Skeletal muscle tissue (tissue), 4 donors: ENCODE data around the gene MEIS1. TPM values are rescaled to one million over a fixed set of nuclear protein-coding genes. Genes with fewer than 3 reads are reported as not detected.
"Not testable (repeated sequence)": the region's sequence is repeated elsewhere in the genome, so short reads cannot be mapped to it uniquely, and the experiment has no call there.

Source experiments
- H3K27ac ChIP-seq: one replicate; pipeline ENCODE4 v1.7.0; 2013; ENCODE audit warnings: mild to moderate bottlenecking, low read depth, low read length, inconsistent platforms
- H3K27me3 ChIP-seq, 3 donors: one replicate each; pipeline ENCODE4 v1.7.0; 2013; ENCODE audit warnings: low read length in 3 of 3; ENCODE audit not compliant: control insufficient read depth in 3 of 3, insufficient read depth in 3 of 3
- H3K36me3 ChIP-seq, 3 donors: one replicate each; pipeline ENCODE4 v1.7.0; 2013; ENCODE audit warnings: low read length in 3 of 3; ENCODE audit not compliant: control insufficient read depth in 3 of 3, insufficient read depth in 3 of 3
- H3K4me1 ChIP-seq, 3 donors: one replicate each; pipeline ENCODE4 v1.7.0; 2013; ENCODE audit warnings: low read length in 3 of 3, mild to moderate bottlenecking in 3 of 3; ENCODE audit not compliant: control insufficient read depth in 3 of 3, insufficient read depth in 3 of 3
- H3K4me3 ChIP-seq, 3 donors: one replicate each; pipeline ENCODE4 v1.7.0; 2013; ENCODE audit warnings: low read length in 3 of 3
- H3K9ac ChIP-seq, 3 donors: one replicate each; pipeline ENCODE4 v1.7.0; 2013; ENCODE audit warnings: low read length in 3 of 3, mild to moderate bottlenecking in 3 of 3, moderate library complexity in 2 of 3, low read depth in 1 of 3
- H3K9me3 ChIP-seq, 3 donors: one replicate each; pipeline ENCODE4 v1.7.0; 2013; ENCODE audit warnings: low read length in 3 of 3; ENCODE audit not compliant: control insufficient read depth in 3 of 3
- total RNA-seq: library from RNA; depleted of rRNA; stranded (reverse); fragments of >200 nt; gene quantifications from one replicate; pipeline ENCODE4 v1.2.3, GENCODE V29; 2014
- donor health status: Osteomylitis.

The MEIS1 gene
- total RNA-seq, result 13.6 TPM

DNA sequence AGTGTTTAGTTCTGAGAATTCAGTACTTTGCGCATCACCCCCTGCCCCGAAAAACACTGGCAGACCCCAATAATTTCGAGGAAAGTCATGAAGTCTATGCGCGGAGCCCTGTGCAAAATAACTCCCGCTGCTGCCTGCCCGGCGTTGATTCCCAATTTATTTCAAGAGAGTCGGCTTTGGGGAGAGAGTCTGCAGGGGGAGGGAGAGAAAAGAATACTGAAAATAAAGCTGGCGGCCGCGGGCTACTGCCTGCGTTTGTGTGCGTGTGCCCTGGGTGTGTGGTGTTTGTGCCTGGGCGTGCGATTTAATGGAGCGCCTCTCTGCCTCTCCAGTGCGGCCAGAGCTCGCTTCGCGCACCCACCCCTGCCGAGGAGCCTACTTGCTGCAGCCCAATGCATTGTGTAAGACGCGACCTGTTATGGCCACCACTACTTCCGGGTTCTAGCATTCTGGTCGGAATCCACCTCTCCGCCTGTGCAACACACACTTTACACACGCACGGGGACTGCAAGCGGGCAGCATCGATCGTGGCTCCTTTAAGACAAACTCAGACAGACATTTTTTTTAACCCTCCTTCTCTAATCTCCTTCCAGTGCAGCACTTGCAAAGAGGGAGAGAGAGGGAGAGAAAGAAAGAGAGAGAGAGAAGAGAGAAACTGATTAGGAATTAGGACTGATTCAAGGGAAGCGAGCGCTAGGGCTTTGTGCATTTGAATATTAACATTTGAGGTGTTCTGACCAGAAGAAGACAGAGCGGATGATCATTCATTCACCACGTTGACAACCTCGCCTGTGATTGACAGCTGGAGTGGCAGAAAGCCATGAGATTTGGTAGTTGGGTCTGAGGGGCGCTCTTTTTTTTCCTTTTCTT is at the start of gene MEIS1:
Gene MEIS1 (plus strand): TSS at position 447 of the 870 bp plus-strand sequence. CDS start 732 bp downstream, outside the sequence.
- Histone ChIP-seq H3K9ac (peak within 1 kb of the TSS; percentile 88 to 98 (median 98)), H3K4me1 (peaks cover 0 to 8% (median 5%) of the 10 kb centered on the region in 3 donors), H3K36me3 (peaks cover 0 to 6% (median under 1%) of the 10 kb centered on the region in 3 donors), H3K27ac (peak within 1 kb of the TSS; percentile 93), H3K9me3 (no peaks in the 10 kb centered on the region), H3K4me3 (peak within 1 kb of the TSS; percentile 77 to 96 (median 91)), H3K27me3 (no peaks in the 10 kb centered on the region)

DNA sequence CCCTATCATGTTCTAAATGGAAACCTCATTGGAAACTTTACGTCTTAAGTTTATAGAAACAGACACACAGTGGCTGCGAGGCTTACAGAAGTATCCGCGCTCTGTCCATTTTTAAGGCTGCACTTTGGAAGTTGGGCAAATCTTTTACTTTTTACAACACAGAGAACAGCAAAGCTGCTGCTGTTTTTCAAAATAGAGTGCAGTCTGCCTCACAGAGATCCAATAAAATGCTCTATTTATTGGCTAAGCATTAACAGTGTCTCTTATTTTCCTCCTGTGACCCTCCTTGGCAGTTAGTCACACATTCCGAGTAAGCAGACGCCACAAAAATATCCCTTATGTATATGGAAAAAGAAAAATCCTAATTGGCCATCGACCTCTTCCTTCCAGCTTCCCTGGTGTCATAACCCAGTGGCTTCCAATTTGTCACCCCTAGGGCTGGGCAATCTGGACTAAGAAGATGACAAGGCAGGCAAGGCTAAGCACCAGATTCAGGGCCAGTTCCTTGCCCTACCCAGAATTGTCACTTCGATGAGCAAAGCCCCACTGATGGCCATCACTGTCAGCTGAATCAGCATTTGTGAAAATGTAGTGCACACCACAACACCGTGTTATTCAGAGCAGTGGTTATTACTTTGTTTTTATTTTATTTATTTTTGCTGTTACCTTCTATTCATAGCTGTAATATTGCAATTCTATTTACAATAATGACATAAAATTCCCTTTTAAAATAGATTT is 47.7 kb upstream of the MEIS1 start:
- Histone ChIP-seq H3K27me3 (no peaks in the 10 kb centered on the region), H3K9ac (no peak overlapping the region), H3K36me3 (no peaks in the 10 kb centered on the region), H3K4me1 (no peaks in the 10 kb centered on the region), H3K4me3 (no peak overlapping the region), H3K9me3 (no peaks in the 10 kb centered on the region), H3K27ac (no peak overlapping the region)

DNA sequence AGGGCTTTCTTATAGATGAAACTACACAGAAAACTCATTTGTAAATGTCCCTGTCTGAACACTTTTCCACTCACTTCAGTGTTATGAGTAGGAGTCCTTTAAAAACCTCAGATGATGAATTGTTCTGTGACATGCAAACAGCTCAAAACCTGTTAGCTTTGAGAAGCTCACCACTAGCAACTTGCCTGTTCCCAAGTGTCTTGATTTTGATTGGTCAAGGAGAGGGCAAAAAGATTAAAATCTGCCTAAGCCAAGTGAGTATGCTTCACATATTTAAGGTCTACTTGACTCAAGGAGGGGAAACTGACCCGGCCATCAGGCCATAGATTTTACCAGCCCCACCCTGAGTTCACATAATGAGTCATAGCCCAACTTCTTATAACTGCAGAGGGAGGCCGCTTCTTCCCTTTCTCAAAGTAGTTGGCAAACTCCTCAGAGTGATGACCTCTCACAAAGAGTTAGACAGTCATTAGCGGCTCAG is 45.2 kb upstream of the MEIS1 start:
- H3K9me3 ChIP-seq, result no peaks in the 10 kb centered on the region

DNA sequence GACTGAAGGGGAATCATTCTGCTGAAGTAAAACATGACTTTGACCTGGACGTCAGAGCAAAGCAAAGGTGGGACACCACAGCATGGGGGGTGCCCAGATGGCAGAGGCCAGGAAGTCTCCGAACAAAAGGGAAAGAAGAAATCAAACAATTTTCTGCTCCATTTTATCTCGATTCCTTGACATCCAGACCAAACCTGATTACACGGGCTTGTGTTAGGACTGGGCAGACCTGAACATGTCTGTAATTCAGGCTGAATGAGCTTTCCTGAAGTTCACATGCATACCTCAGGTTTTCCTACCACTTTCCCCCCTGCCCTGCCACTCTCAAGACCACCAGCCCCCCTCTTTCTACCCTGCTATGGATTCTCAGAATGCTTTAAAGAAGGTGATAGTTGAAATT is 44.8 kb upstream of the MEIS1 start:
- H3K4me1 ChIP-seq, result no peaks in the 10 kb centered on the region
- H3K27me3 ChIP-seq, result no peaks in the 10 kb centered on the region
- no peak overlapping the region for H3K4me3 ChIP-seq
- H3K27ac ChIP-seq, result no peak overlapping the region
- no peaks in the 10 kb centered on the region for H3K9me3 ChIP-seq
- no peak overlapping the region for H3K9ac ChIP-seq
- no peaks in the 10 kb centered on the region for H3K36me3 ChIP-seq

More for the DNA sequence above, 45.2 kb upstream of the MEIS1 start:
- Histone ChIP-seq H3K9ac (no peak overlapping the region), H3K27ac (no peak overlapping the region), H3K36me3 (no peaks in the 10 kb centered on the region), H3K4me3 (no peak overlapping the region), H3K4me1 (no peaks in the 10 kb centered on the region), H3K27me3 (no peaks in the 10 kb centered on the region)

DNA sequence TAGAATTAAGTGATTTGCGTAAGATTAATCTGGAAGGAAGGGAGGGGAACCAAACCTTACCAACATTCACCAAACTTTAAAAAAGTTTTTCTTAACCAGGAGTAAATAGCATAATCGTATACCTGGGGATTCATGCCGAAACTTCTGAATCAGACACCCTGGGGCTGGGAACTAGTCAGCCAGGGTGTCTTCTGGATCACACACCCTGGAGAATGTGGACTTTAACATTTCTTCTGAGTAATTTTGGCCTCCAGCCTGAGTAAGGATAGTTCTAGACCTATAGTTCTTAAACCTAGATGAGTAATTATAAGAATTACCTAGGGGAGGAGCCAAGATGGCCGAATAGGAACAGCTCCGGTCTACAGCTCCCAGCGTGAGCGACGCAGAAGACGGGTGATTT is 44.1 kb upstream of the MEIS1 start:
- Histone ChIP-seq H3K9me3 (no peaks in the 10 kb centered on the region), H3K4me3 (no peak overlapping the region), H3K4me1 (no peaks in the 10 kb centered on the region), H3K27ac (no peak overlapping the region), H3K36me3 (no peaks in the 10 kb centered on the region), H3K9ac (no peak overlapping the region), H3K27me3 (no peaks in the 10 kb centered on the region)

DNA sequence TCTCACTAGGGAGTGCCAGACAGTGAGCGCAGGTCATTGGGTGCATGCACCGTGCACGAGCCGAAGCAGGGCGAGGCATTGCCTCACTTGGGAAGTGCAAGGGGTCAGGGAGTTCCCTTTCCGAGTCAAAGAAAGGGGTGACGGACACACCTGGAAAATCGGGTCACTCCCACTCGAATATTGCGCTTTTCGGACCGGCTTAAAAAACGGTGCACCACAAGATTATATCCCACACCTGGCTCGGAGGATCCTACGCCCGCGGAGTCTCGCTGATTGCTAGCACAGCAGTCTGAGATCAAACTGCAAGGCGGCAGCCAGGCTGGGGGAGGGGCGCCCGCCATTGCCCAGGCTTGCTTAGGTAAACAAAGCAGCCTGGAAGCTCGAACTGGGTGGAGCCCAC is 43.7 kb upstream of the MEIS1 start:
- H3K27ac ChIP-seq, H3K4me1 ChIP-seq, H3K27me3 ChIP-seq, H3K4me3 ChIP-seq, H3K36me3 ChIP-seq, H3K9me3 ChIP-seq, H3K9ac ChIP-seq: not testable (repeated sequence)

DNA sequence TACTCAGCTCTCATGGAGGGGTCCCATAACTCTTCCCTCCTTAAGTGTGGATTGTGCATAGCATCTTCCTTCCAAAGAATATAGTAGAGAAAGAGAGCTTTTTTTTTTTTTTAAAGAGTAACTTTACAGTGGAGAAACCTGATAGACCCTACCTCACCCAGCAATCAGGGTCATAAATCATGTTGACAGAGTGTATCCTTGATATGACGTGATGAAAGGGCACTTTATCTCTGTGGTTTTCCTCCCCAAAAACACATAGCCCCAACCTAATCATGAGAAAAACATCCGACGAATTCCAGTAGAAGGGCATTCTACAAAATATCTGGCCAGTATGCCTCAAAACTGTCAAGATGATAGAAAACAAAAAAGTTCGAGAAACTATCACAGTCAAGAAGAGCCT is 29.5 kb upstream of the MEIS1 start:
- H3K9ac ChIP-seq, result no peak overlapping the region
- no peaks in the 10 kb centered on the region for H3K4me1 ChIP-seq
- no peak overlapping the region for H3K27ac ChIP-seq
- H3K4me3 ChIP-seq, result no peak overlapping the region
- H3K36me3 ChIP-seq, result no peaks in the 10 kb centered on the region
- H3K9me3 ChIP-seq, result no peaks in the 10 kb centered on the region
- H3K27me3 ChIP-seq, result no peaks in the 10 kb centered on the region

DNA sequence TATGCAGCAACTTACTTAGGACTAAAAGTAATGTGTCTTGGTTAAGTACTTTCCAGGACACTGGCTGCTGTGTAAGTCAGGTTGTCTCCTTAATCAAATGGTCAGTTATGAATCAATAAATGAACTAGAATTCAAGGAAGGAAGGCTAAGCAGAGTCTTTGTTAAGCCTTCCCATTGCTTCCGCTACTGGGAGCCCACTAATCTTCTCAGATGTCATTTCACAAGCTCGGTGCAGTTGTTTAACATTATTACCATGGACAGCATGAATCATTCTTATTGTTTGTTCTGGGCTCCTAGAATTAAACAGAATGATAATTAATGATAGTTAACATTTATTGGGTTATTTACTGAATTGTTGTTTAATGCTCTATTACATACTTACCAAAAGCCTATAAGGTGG is 26.0 kb upstream of the MEIS1 start:
- Histone ChIP-seq H3K27me3 (no peaks in the 10 kb centered on the region), H3K36me3 (no peaks in the 10 kb centered on the region), H3K9me3 (no peaks in the 10 kb centered on the region), H3K4me1 (no peaks in the 10 kb centered on the region), H3K9ac (no peak overlapping the region), H3K27ac (no peak overlapping the region), H3K4me3 (no peak overlapping the region)

DNA sequence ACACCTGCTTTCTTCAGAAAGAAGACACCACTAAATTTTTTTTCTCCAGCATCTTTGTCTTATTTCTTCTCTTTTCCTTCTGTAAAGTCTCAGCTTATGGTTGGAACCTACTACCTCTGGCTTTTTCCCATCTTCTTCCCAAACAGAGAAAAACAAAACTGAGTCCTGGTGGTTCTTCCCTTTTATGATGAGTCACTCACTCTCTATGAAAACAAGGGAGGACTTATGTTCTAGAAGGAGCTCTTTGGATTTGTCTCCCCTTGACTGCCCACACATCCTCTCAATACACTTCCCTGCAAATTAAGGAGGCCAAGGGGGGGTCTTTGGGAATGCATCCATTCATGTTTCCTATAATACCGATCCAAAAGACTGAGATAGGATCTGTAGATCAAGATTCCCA is 22.1 kb upstream of the MEIS1 start:
- H3K27ac ChIP-seq, result no peak overlapping the region

DNA sequence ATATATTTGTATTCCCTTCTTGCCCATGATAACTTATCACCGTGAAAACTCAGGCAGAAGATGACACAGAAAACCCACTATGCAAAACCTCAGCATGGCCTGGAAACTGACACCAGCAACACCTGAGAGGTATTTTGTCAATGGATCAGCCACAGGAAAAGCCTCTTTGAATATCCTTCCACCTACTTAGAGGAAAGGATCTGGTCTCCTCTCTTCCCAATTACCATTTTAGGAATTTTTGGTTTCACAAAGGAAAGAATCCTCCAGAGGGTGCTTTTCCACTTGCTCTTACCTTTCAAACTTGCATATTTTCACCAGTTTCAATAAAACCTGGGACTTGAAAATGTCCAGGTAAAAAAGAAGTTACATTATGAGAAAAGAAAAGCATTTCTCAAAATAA is 20.0 kb upstream of the MEIS1 start:
- Histone ChIP-seq H3K9ac (no peak overlapping the region), H3K27ac (no peak overlapping the region), H3K4me3 (no peak overlapping the region), H3K27me3 (no peaks in the 10 kb centered on the region), H3K4me1 (no peaks in the 10 kb centered on the region), H3K9me3 (no peaks in the 10 kb centered on the region), H3K36me3 (no peaks in the 10 kb centered on the region)

More for the DNA sequence above, 22.1 kb upstream of the MEIS1 start:
- Histone ChIP-seq H3K27me3 (no peaks in the 10 kb centered on the region), H3K9ac (no peak overlapping the region), H3K4me3 (no peak overlapping the region), H3K9me3 (no peaks in the 10 kb centered on the region), H3K36me3 (no peaks in the 10 kb centered on the region), H3K4me1 (no peaks in the 10 kb centered on the region)
